Muscle of back (tissue), 11 donors: ENCODE measurements around the gene SP1. TPM values are rescaled to one million over a fixed set of nuclear protein-coding genes. Genes with fewer than 3 reads are reported as not detected.
"Not testable (repeated sequence)": the region's sequence is repeated elsewhere in the genome, so short reads cannot be mapped to it uniquely, and the experiment has no call there.

Experiments
- DNase-seq, 3 donors: peaks; one replicate each; pipeline versions ENCODE4 v3.0.0 to v3.0.0-alpha.2; 2013
- polyA plus RNA-seq, 10 donors: library from polyadenylated mRNA; unstranded; fragments of 120-200 nt; gene quantifications; one replicate each; pipeline ENCODE4 v1.2.1, GENCODE V29; 2013; ENCODE audit not compliant: insufficient read length in 10 of 10

SP1 gene
- polyA plus RNA-seq, 10 donors: 31.0 to 46.7 (median 40.0) TPM

- no peak for DNase-seq
Measured at GRCh38 chr12:53410951-53411350, 31.0 kb downstream of the SP1 start.

- no peak for DNase-seq
Measured at GRCh38 chr12:53413485-53414204, 33.7 kb downstream of the SP1 start.

GRCh38 chr12:53414756-53415417 is 34.9 kb downstream of the SP1 start:
- DNase-seq: peak in 1 of 3 donors; percentile 22

GRCh38 chr12:53415752-53416389 is 35.9 kb downstream of the SP1 start:
- not testable (repeated sequence) for DNase-seq

- DNase-seq: not testable (repeated sequence)
Measured at GRCh38 chr12:53417291-53417816, 37.4 kb downstream of the SP1 start.

GRCh38 chr12:53418221-53418620 is 38.2 kb downstream of the SP1 start:
- no peak for DNase-seq

- DNase-seq: no peak
Measured at GRCh38 chr12:53419756-53420155, 39.8 kb downstream of the SP1 start.

- not testable (repeated sequence) for DNase-seq
Measured at GRCh38 chr12:53422247-53422646, 42.3 kb downstream of the SP1 start.

- DNase-seq: no peak
Measured at GRCh38 chr12:53423597-53423996, 43.6 kb downstream of the SP1 start, which contains the start of gene AMHR2. TSS of gene AMHR2 (plus strand) at chr12:53423855. CDS start at chr12:53423935, 80 bp downstream.

- DNase-seq: no peak
Measured at GRCh38 chr12:53424626-53425514, 44.9 kb downstream of the SP1 start.

GRCh38 chr12:53425515-53426150 is 45.7 kb downstream of the SP1 start:
- no peak for DNase-seq

GRCh38 chr12:53427905-53428594 is 48.1 kb downstream of the SP1 start:
- DNase-seq: peak in 1 of 3 donors; percentile 59

- no peak for DNase-seq
Measured at GRCh38 chr12:53428741-53429140, 48.8 kb downstream of the SP1 start.

- no peak for DNase-seq
Measured at GRCh38 chr12:53430116-53430515, 50.1 kb downstream of the SP1 start.

GRCh38 chr12:53431187-53431586 is 51.2 kb downstream of the SP1 start:
- no peak for DNase-seq

GRCh38 chr12:53435326-53435725 is 55.4 kb downstream of the SP1 start:
- DNase-seq: not testable (repeated sequence)

- not testable (repeated sequence) for DNase-seq
Measured at GRCh38 chr12:53439582-53439981, 59.6 kb downstream of the SP1 start.

GRCh38 chr12:53441040-53441833 is 61.3 kb downstream of the SP1 start, which contains the start of gene PRR13:
TSS of gene PRR13 (plus strand) at chr12:53441734. CDS start at chr12:53442715, 981 bp downstream.
- DNase-seq: peak; percentile 98 to 100 (median 99)

GRCh38 chr12:53443955-53444354 is 64.0 kb downstream of the SP1 start:
- DNase-seq: no peak
